H9 (cell line): ENCODE measurements around the gene TM4SF5. TPM values are rescaled to one million over a fixed set of nuclear protein-coding genes. Genes with fewer than 3 reads are reported as not detected.
A peak's percentile ranks its signal among the peaks of the same experiment; 100 is the strongest.

ENCODE experiments used
- DNase-seq: peaks from one replicate; pipeline ENCODE4 v3.0.0-alpha.2; 2017
- H2AFZ ChIP-seq: one replicate; pipeline ENCODE4 v1.6.1; 2013; ENCODE audit warnings: mild to moderate bottlenecking, low read length, control low read depth, moderate library complexity
- H2AK5ac ChIP-seq: 2 replicates; pipeline ENCODE4 v1.6.1; 2013; ENCODE audit warnings: low read length, control low read depth, mixed read lengths; ENCODE audit not compliant: insufficient read length
- H2BK120ac ChIP-seq: one replicate; pipeline ENCODE4 v1.6.1; 2013; ENCODE audit warnings: low read depth, mild to moderate bottlenecking, low read length, control low read depth, inconsistent platforms; ENCODE audit not compliant: poor library complexity, severe bottlenecking
- H2BK12ac ChIP-seq: 2 replicates; pipeline ENCODE4 v1.6.1; 2013; ENCODE audit warnings: low read length, control low read depth, mixed read lengths, low read depth; ENCODE audit not compliant: insufficient read length
- H2BK15ac ChIP-seq: 2 replicates; pipeline ENCODE4 v1.6.1; 2013; ENCODE audit warnings: low read depth, low read length, control low read depth
- H2BK20ac ChIP-seq: one replicate; pipeline ENCODE4 v1.6.1; 2013; ENCODE audit warnings: low read depth, mild to moderate bottlenecking, low read length, control low read depth, inconsistent platforms; ENCODE audit not compliant: poor library complexity, severe bottlenecking
- H2BK5ac ChIP-seq: 2 replicates; pipeline ENCODE4 v1.6.1; 2013; ENCODE audit warnings: low read length, control low read depth, mixed read lengths; ENCODE audit not compliant: insufficient read length
- H3K14ac ChIP-seq: 2 replicates; pipeline ENCODE4 v1.6.1; 2013; ENCODE audit warnings: low read length, control low read depth; ENCODE audit not compliant: insufficient read depth
- H3K18ac ChIP-seq: 2 replicates; pipeline ENCODE4 v1.6.1; 2013; ENCODE audit warnings: low read depth, mild to moderate bottlenecking, mixed read lengths, low read length, control low read depth; ENCODE audit not compliant: insufficient read length
- H3K23ac ChIP-seq: 2 replicates; pipeline ENCODE4 v1.6.1; 2013; ENCODE audit warnings: low read length, control low read depth, mixed read lengths, low read depth; ENCODE audit not compliant: insufficient read length
- H3K23me2 ChIP-seq: 2 replicates; pipeline ENCODE4 v1.6.1; 2013; ENCODE audit warnings: low read depth, mild to moderate bottlenecking, mixed read lengths, low read length, control low read depth; ENCODE audit not compliant: insufficient read length, poor library complexity, severe bottlenecking
- H3K27ac ChIP-seq: 2 replicates; pipeline ENCODE4 v1.5.1; 2013; ENCODE audit warnings: low read length, control low read depth, mixed read lengths, low read depth; ENCODE audit not compliant: insufficient read length
- H3K27me3 ChIP-seq: 2 replicates; pipeline ENCODE4 v1.6.1; 2013; ENCODE audit warnings: low read length, control low read depth, inconsistent platforms; ENCODE audit not compliant: insufficient read depth
- H3K4ac ChIP-seq: 2 replicates; pipeline ENCODE4 v1.6.1; 2013; ENCODE audit warnings: low read depth, mild to moderate bottlenecking, control low read depth, inconsistent platforms, low read length, moderate library complexity
- H3K4me1 ChIP-seq: 2 replicates; pipeline ENCODE4 v1.6.1; 2013; ENCODE audit warnings: low read length, control low read depth, inconsistent platforms; ENCODE audit not compliant: insufficient read depth
- H3K4me2 ChIP-seq: 2 replicates; pipeline ENCODE4 v1.6.1; 2013; ENCODE audit warnings: low read length, control low read depth, mixed read lengths; ENCODE audit not compliant: insufficient read length, insufficient read depth
- H3K56ac ChIP-seq: 2 replicates; pipeline ENCODE4 v1.6.1; 2013; ENCODE audit warnings: low read depth, mild to moderate bottlenecking, mixed read lengths, low read length, control low read depth; ENCODE audit not compliant: insufficient read length
- H3K79me1 ChIP-seq: 2 replicates; pipeline ENCODE4 v1.6.1; 2013; ENCODE audit warnings: low read depth, mild to moderate bottlenecking, moderate library complexity, low read length, control low read depth, inconsistent platforms; ENCODE audit not compliant: insufficient read depth, poor library complexity, severe bottlenecking
- H3K79me2 ChIP-seq: 2 replicates; pipeline ENCODE4 v1.6.1; 2013; ENCODE audit warnings: low read length, control low read depth, inconsistent platforms; ENCODE audit not compliant: insufficient read depth
- H3K9ac ChIP-seq: 2 replicates; pipeline ENCODE4 v1.6.1; 2013; ENCODE audit warnings: low read length, control low read depth, mixed read lengths; ENCODE audit not compliant: insufficient read length; ENCODE audit errors: extremely low read depth
- H3K9me3 ChIP-seq: one replicate; pipeline ENCODE4 v1.6.1; 2013; ENCODE audit warnings: low read depth, low read length, inconsistent platforms; ENCODE audit not compliant: control insufficient read depth
- H3T11ph ChIP-seq: one replicate; pipeline ENCODE4 v1.6.1; 2013; ENCODE audit warnings: mild to moderate bottlenecking, low read length, control low read depth, inconsistent platforms
- H4K20me1 ChIP-seq: one replicate; pipeline ENCODE4 v1.6.1; 2013; ENCODE audit not compliant: control insufficient read depth, insufficient read length, insufficient read depth
- H4K5ac ChIP-seq: 2 replicates; pipeline ENCODE4 v1.6.1; 2013; ENCODE audit warnings: low read depth, mild to moderate bottlenecking, mixed read lengths, low read length, control low read depth; ENCODE audit not compliant: insufficient read length
- H4K8ac ChIP-seq: replicated peaks from 2 replicates; pipeline ENCODE4 v1.6.1; 2013; ENCODE audit warnings: low read length, control low read depth, mixed read lengths, low read depth; ENCODE audit not compliant: insufficient read length
- H4K91ac ChIP-seq: 2 replicates; pipeline ENCODE4 v1.6.1; 2013; ENCODE audit warnings: low read depth, mild to moderate bottlenecking, moderate library complexity, mixed read lengths, low read length, control low read depth; ENCODE audit not compliant: insufficient read length
- H3K27ac Mint-ChIP-seq, 3 experiments: 2 replicates in 2 of 3; 3 replicates in 1 of 3; pipeline ENCODE4 v1.8.0; 2020 to 2021; ENCODE audit warnings: mixed read lengths in 3 of 3, mild to moderate bottlenecking in 1 of 3, moderate library complexity in 1 of 3
- H3K27me3 Mint-ChIP-seq: 2 replicates; pipeline ENCODE4 v1.8.0; 2021; ENCODE audit warnings: low read depth, mild to moderate bottlenecking, moderate library complexity, mixed read lengths
- H3K36me3 Mint-ChIP-seq, 3 experiments: 2 replicates in 2 of 3; 3 replicates in 1 of 3; pipeline ENCODE4 v1.8.0; 2020 to 2021; ENCODE audit warnings: low read depth in 3 of 3, mixed read lengths in 3 of 3; ENCODE audit not compliant: insufficient read depth in 1 of 3
- H3K4me1 Mint-ChIP-seq, 2 experiments: 2 replicates each; pipeline ENCODE4 v1.8.0; 2020; ENCODE audit warnings: mixed read lengths in 2 of 2
- H3K4me3 Mint-ChIP-seq, 2 experiments: 2 replicates in 1 of 2; 3 replicates in 1 of 2; pipeline ENCODE4 v1.8.0; 2020 to 2021; ENCODE audit warnings: mild to moderate bottlenecking in 2 of 2, mixed read lengths in 2 of 2, moderate library complexity in 1 of 2
- H3K9me3 Mint-ChIP-seq, 2 experiments: 2 replicates in 1 of 2; 3 replicates in 1 of 2; pipeline ENCODE4 v1.8.0; 2020; ENCODE audit warnings: mild to moderate bottlenecking in 2 of 2, mixed read lengths in 2 of 2, moderate library complexity in 1 of 2
- CTCF ChIP-seq: fragments of 200-600 bp; sonication (generic); conservative IDR thresholded peaks from 3 replicates; pipeline ENCODE4 v1.8.0; 2021; ENCODE audit warnings: antibody characterized with exemption, mild to moderate bottlenecking
- WGBS: extraction: QIAGEN DNeasy Blood & Tissue Kit; methylation state at CpG from one replicate; pipeline ENCODE4 v1.1.7; 2013; ENCODE audit warnings: missing lambda C conversion rate, low lambda C conversion rate, mixed read lengths; ENCODE audit not compliant: insufficient read length; ENCODE audit errors: extremely low coverage; 5-methylcytosine and 5-hydroxymethylcytosine counted together
- total RNA-seq: library from RNA; stranded (reverse); gene quantifications from 2 replicates; pipeline ENCODE4 v1.2.1, GENCODE V29; 2021

TM4SF5 gene
- total RNA-seq, 1 experiment from 2014 or later, result not detected

GRCh38 chr17:4796552-4796920 is 24.9 kb downstream of the TM4SF5 start:
- Histone ChIP-seq H3K27me3 (no peaks in the 10 kb centered on the region), H2AFZ (no peak overlapping the region), H3K27ac (no peak overlapping the region)

More at GRCh38 chr17:4796552-4796920, 24.9 kb downstream of the TM4SF5 start:
- no peak overlapping the region for H3K14ac ChIP-seq
- H3K79me2 ChIP-seq, result no peaks in the 10 kb centered on the region
- H2BK20ac ChIP-seq, result no peak overlapping the region
- H3K9me3 ChIP-seq, result no peaks in the 10 kb centered on the region
- no peak overlapping the region for H2BK120ac ChIP-seq
- H3K4me1 Mint-ChIP-seq, result peaks cover 2 to 12% of the 10 kb centered on the region in 2 experiments; a peak in 2 of 4 replicates
- no peak overlapping the region for H3K4ac ChIP-seq
- peaks cover 4% of the 10 kb centered on the region for H3K23me2 ChIP-seq
- peak overlapping the region; percentile 68 for H3K4me2 ChIP-seq
- H3K56ac ChIP-seq, result no peak overlapping the region
- H3K9me3 Mint-ChIP-seq, result no peaks in the 10 kb centered on the region
- peak overlapping the region; percentile 83 for H3K9ac ChIP-seq
- no peak overlapping the region for H4K91ac ChIP-seq
- H3T11ph ChIP-seq, result no peak overlapping the region
- peaks cover 16 to 25% (median 19%) of the 10 kb centered on the region in 3 experiments; a peak in 6 of 7 replicates for H3K36me3 Mint-ChIP-seq
- H3K23ac ChIP-seq, result no peak overlapping the region
- H2AK5ac ChIP-seq, result no peak overlapping the region
- H4K20me1 ChIP-seq, result no peaks in the 10 kb centered on the region
- no peak overlapping the region for H2BK5ac ChIP-seq
- no peaks in the 10 kb centered on the region for H3K4me1 ChIP-seq
- DNase-seq, result peak; percentile 72
- no CpG with 5 or more reads among the region's 7 CpGs for WGBS
- peaks cover 17% of the 10 kb centered on the region for H3K27me3 Mint-ChIP-seq
- no peaks in the 10 kb centered on the region for H3K79me1 ChIP-seq
- H2BK12ac ChIP-seq, result no peak overlapping the region
- no peak overlapping the region for H4K8ac ChIP-seq
- H3K4me3 Mint-ChIP-seq, result peak overlapping the region; percentile 97 to 100
- no peak overlapping the region for H4K5ac ChIP-seq
- H2BK15ac ChIP-seq, result no peak overlapping the region
- TF ChIP-seq CTCF, result no peak
- no peak overlapping the region for H3K18ac ChIP-seq
- peak overlapping the region; percentile 98 to 100 (median 99) for H3K27ac Mint-ChIP-seq
